SK-N-SH (cell line): ENCODE data around the gene FMN1. TPM values are rescaled to one million over a fixed set of nuclear protein-coding genes. Genes with fewer than 3 reads are reported as not detected.

ENCODE experiments used
- CTCF ChIA-PET: fragments of 300-600, 350-600 bp; formaldehyde crosslinking; extraction: SDS; loops from one replicate; lab custom pipeline; 2021; lab: Yijun Ruan, JAX
- POLR2A ChIA-PET: fragments of 350-600 bp; sonication (Branson Sonifier 250); formaldehyde crosslinking; extraction: SDS; loops from one replicate; lab custom pipeline; 2020; ENCODE audit warnings: antibody characterized with exemption, inconsistent platforms; lab: Yijun Ruan, JAX
- DNase-seq: peaks from one replicate; pipeline ENCODE4 v3.0.0; 2012
- H2AFZ ChIP-seq: fragments of 200-600 bp; sonication (generic); 2 replicates; pipeline ENCODE4 v1.8.1; 2016; ENCODE audit warnings: antibody characterized with exemption, mild to moderate bottlenecking, low read depth
- H3F3A ChIP-seq: fragments of 200-600 bp; sonication (generic); replicated peaks from 2 replicates; pipeline ENCODE3; 2016; ENCODE audit warnings: antibody characterized with exemption, mild to moderate bottlenecking; ENCODE audit not compliant: insufficient read depth
- H3K27ac ChIP-seq, 2 experiments: fragments of 200-500 bp in 1 of 2; fragments of 200-600 bp in 1 of 2; sonication (Bioruptor generic) in 1 of 2; sonication (generic), shearing (Covaris generic) in 1 of 2; 2 replicates each; pipeline versions ENCODE4 v1.5.1 to v1.6.1; 2014 to 2016; ENCODE audit warnings: low read depth in 2 of 2, inconsistent platforms in 1 of 2, low read length in 1 of 2, mild to moderate bottlenecking in 1 of 2, mixed read lengths in 1 of 2
- H3K27me3 ChIP-seq: fragments of 200-600 bp; sonication (generic), shearing (Covaris generic); 2 replicates; pipeline ENCODE4 v1.6.1; 2016; ENCODE audit warnings: mixed run types; ENCODE audit not compliant: insufficient read depth
- H3K36me3 ChIP-seq, 2 experiments: fragments of 200-500 bp in 1 of 2; fragments of 200-600 bp in 1 of 2; sonication (Bioruptor generic) in 1 of 2; sonication (generic) in 1 of 2; replicated peaks in 1 of 2; 2 replicates each; pipeline versions ENCODE3 to v1.5.1; 2014 to 2016; ENCODE audit warnings: low read length in 1 of 2, mild to moderate bottlenecking in 1 of 2; ENCODE audit not compliant: insufficient read depth in 2 of 2, control insufficient read depth in 1 of 2
- H3K4me1 ChIP-seq, 2 experiments: fragments of 200-500 bp in 1 of 2; fragments of 200-600 bp in 1 of 2; sonication (Bioruptor generic) in 1 of 2; sonication (generic), shearing (Covaris generic) in 1 of 2; 2 replicates each; pipeline versions ENCODE4 v1.5.1 to v1.6.1; 2014 to 2016; ENCODE audit warnings: low read depth in 1 of 2, low read length in 1 of 2, mixed run types in 1 of 2; ENCODE audit not compliant: insufficient read depth in 2 of 2, control insufficient read depth in 1 of 2
- H3K4me2 ChIP-seq: fragments of 200-600 bp; sonication (generic), shearing (Covaris generic); 2 replicates; pipeline ENCODE4 v1.6.1; 2017; ENCODE audit warnings: mixed run types
- H3K4me3 ChIP-seq, 2 experiments: fragments of 200-500 bp in 1 of 2; fragments of 200-600 bp in 1 of 2; sonication (Bioruptor generic) in 1 of 2; sonication (generic), shearing (Covaris generic) in 1 of 2; 2 replicates each; pipeline versions ENCODE4 v1.5.1 to v1.8.1; 2014 to 2016; ENCODE audit warnings: low read depth in 2 of 2, inconsistent platforms in 1 of 2, low read length in 1 of 2, mild to moderate bottlenecking in 1 of 2, mixed read lengths in 1 of 2, moderate library complexity in 1 of 2
- H3K79me2 ChIP-seq: fragments of 200-600 bp; sonication (generic); 2 replicates; pipeline ENCODE4 v1.8.1; 2017; ENCODE audit warnings: mild to moderate bottlenecking; ENCODE audit not compliant: insufficient read depth
- H3K9ac ChIP-seq: fragments of 200-600 bp; sonication (generic); 2 replicates; pipeline ENCODE4 v1.6.1; 2017; ENCODE audit warnings: mixed run types
- H3K9me2 ChIP-seq: fragments of 200-600 bp; sonication (generic); 2 replicates; pipeline ENCODE4 v1.6.1; 2017; ENCODE audit warnings: mixed run types
- H3K9me3 ChIP-seq: fragments of 200-600 bp; sonication (generic); 2 replicates; pipeline ENCODE4 v1.6.1; 2017; ENCODE audit warnings: mixed run types, mild to moderate bottlenecking, moderate library complexity
- H4K20me1 ChIP-seq: fragments of 200-600 bp; sonication (generic); 2 replicates; pipeline ENCODE4 v1.6.1; 2017; ENCODE audit warnings: mild to moderate bottlenecking, mixed run types; ENCODE audit not compliant: insufficient read depth
- ELF1 ChIP-seq: IDR thresholded peaks from 2 replicates; pipeline ENCODE4 v1.4.0; 2012
- EP300 ChIP-seq, 2 experiments: IDR thresholded peaks; 2 replicates each; pipeline versions ENCODE4 v1.4.0 to v1.6.1; 2012; ENCODE audit warnings: borderline replicate concordance in 1 of 2, low read depth in 1 of 2, low read length in 1 of 2
- FOSL2 ChIP-seq: IDR thresholded peaks from 2 replicates; pipeline ENCODE4 v1.4.0; 2012; ENCODE audit warnings: low read depth, mild to moderate bottlenecking, moderate library complexity, borderline replicate concordance
- FOXM1 ChIP-seq: IDR thresholded peaks from 2 replicates; pipeline ENCODE4 v1.4.0; 2012; ENCODE audit warnings: low read depth, mild to moderate bottlenecking
- GABPA ChIP-seq: IDR thresholded peaks from 2 replicates; pipeline ENCODE4 v1.4.0; 2012; ENCODE audit warnings: low read depth, mild to moderate bottlenecking
- GATA2 ChIP-seq: sonication (generic); formaldehyde crosslinking; IDR thresholded peaks from 2 replicates; pipeline ENCODE4 v1.5.0; 2020; ENCODE audit warnings: mild to moderate bottlenecking, missing genetic modification reagents
- MXI1 ChIP-seq: IDR thresholded peaks from 2 replicates; pipeline ENCODE4 v1.6.1; 2012; ENCODE audit warnings: mild to moderate bottlenecking, low read depth, low read length, improper control_type of control experiment
- POLR2AphosphoS5 ChIP-seq: IDR thresholded peaks from 2 replicates; pipeline ENCODE4 v1.6.1; 2012; ENCODE audit warnings: low read depth, low read length
- RFX5 ChIP-seq: IDR thresholded peaks from 2 replicates; pipeline ENCODE4 v1.6.1; 2012; ENCODE audit warnings: mild to moderate bottlenecking, improper control_type of control experiment, low read length
- RXRA ChIP-seq: IDR thresholded peaks from 2 replicates; pipeline ENCODE4 v1.4.0; 2012; ENCODE audit warnings: low read depth, mild to moderate bottlenecking, borderline replicate concordance
- TAF1 ChIP-seq: IDR thresholded peaks from 2 replicates; pipeline ENCODE4 v1.6.1; 2012; ENCODE audit warnings: low read depth, mild to moderate bottlenecking, low read length, moderate library complexity, borderline replicate concordance
- TCF12 ChIP-seq: IDR thresholded peaks from 2 replicates; pipeline ENCODE4 v1.4.0; 2012
- TEAD4 ChIP-seq: IDR thresholded peaks from 2 replicates; pipeline ENCODE4 v1.4.0; 2012; ENCODE audit warnings: mild to moderate bottlenecking, borderline replicate concordance; ENCODE audit not compliant: insufficient read depth
- YY1 ChIP-seq: IDR thresholded peaks from 2 replicates; pipeline ENCODE4 v1.4.0; 2012; ENCODE audit warnings: low read depth, mild to moderate bottlenecking
- WGBS: methylation state at CpG from one replicate; pipeline ENCODE4 v1.1.6; 2017; ENCODE audit warnings: low lambda C conversion rate; 5-methylcytosine and 5-hydroxymethylcytosine counted together
- polyA plus RNA-seq, 3 experiments: library from polyadenylated mRNA; depleted of rRNA; stranded (reverse); fragments of >200 nt; gene quantifications; 2 replicates each; pipeline ENCODE4 v1.2.3, GENCODE V29; 2012
- TF ChIP-seq, protein P1 (sequence below): IDR thresholded peaks from 2 replicates; pipeline ENCODE4 v1.4.0; 2012; ENCODE audit warnings: low read depth
- TF ChIP-seq, protein P2 (sequence below): IDR thresholded peaks from 2 replicates; pipeline ENCODE4; 2012

Gene FMN1
- polyA plus RNA-seq, 1 of the 3 experiments (the other 2 are of a cell fraction), result 9.1 TPM

DNA sequence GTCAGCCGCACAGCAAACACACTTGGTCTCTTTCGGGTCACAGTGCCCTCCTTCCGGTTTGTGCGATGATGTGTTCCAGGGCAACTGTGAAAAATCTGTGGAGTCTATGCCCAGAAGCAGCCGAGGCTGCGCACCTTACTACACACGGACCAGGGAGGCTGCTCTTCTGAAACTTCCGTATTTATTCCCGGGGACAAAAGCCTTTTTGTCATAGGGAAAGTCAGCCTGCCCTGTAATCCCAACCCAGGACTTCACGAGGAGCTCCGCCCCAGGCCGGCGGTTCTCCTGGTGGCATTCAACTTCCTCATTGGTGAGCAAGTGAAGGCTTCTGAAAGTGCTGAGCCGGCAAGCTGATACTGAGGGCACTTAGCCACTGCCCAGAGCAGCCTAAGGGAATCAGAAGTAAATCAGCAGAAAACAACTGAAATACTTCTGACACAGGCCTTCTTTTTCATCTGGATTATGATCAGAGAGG lies 126.5 kb downstream of the FMN1 start:
- peaks cover 100% of the 10 kb centered on the region for H3K79me2 ChIP-seq
- H3K36me3 ChIP-seq, result peaks cover 6 to 27% of the 10 kb centered on the region in 2 experiments
- peaks cover 47% of the 10 kb centered on the region for H3F3A ChIP-seq
- H3K9ac ChIP-seq, result peak overlapping the region; percentile 81
- H3K27me3 ChIP-seq, result no peaks in the 10 kb centered on the region
- TF ChIP-seq ELF1, result peak; percentile 28
- TF ChIP-seq FOXM1, result no peak
- POLR2A ChIA-PET, result no interaction called here
- H4K20me1 ChIP-seq, result peaks cover 26% of the 10 kb centered on the region; the same call in 1 of the 2 replicates
- no peak overlapping the region for H2AFZ ChIP-seq
- H3K4me2 ChIP-seq, result peak overlapping the region; percentile 86
- peak overlapping the region; percentile 87 to 98 for H3K27ac ChIP-seq
- no peaks in the 10 kb centered on the region for H3K9me2 ChIP-seq
- WGBS, result 35% methylated on average over 14 of the region's 14 CpGs
- H3K4me3 ChIP-seq, result peak overlapping the region; percentile 19 to 48; a peak in 3 of 4 replicates
- peaks cover 31 to 36% of the 10 kb centered on the region in 2 experiments for H3K4me1 ChIP-seq
- CTCF ChIA-PET, result interaction anchor here (0.6 to 1.6 kb wide), 5 partner anchors 18 to 148 kb away, joined by 3 to 6 read pairs (median 4); no protein-coding TSS in a partner anchor
- peak; percentile 42 for DNase-seq
- H3K9me3 ChIP-seq, result no peaks in the 10 kb centered on the region

DNA sequence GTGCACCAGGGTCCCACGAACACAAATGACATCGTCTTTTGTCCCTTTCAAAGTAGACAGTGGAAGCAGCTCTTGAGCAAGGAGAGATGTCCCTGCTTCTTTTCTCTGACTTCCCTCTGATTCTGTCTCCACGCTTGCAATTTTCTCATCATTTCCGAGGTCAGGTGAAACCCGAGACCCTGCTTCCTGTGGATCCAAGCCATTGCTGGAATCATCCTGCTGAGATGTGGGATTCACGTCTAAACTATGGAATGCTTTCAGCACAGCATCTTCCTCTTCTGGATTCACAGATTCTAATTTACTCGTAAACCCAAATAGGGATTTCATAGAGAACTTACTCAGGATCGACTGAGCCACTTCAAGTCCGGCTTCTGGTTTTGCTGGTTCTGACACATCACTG lies 127.1 kb downstream of the FMN1 start:
- TF ChIP-seq MXI1 (no peak), TAF1 (0 out of 2 replicates have a peak, but pooled peaks have one; percentile 12), TCF12 (peak; percentile 62), YY1 (0 out of 2 replicates have a peak, but pooled peaks have one; percentile 29), RXRA (peak; percentile 41; the same call in 1 of the 2 replicates), FOSL2 (peak; percentile 33; the same call in 1 of the 2 replicates), RFX5 (no peak), GABPA (peak; percentile 66), TEAD4 (no peak), GATA2 (CRISPR knock-in tag) (no peak), POLR2AphosphoS5 (no peak), EP300 (IDR thresholded peaks at IDR 0.05; ENCODE audit: borderline replicate concordance in 1 of 2, low read depth in 1 of 2, low read length in 1 of 2) (peak in 1 of 2 experiments; percentile 40; a peak in 1 of 4 replicates)
- TF ChIP-seq, protein P1, sequence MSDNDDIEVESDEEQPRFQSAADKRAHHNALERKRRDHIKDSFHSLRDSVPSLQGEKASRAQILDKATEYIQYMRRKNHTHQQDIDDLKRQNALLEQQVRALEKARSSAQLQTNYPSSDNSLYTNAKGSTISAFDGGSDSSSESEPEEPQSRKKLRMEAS, result peak; percentile 33; the same call in 1 of the 2 replicates
- TF ChIP-seq, protein P2, sequence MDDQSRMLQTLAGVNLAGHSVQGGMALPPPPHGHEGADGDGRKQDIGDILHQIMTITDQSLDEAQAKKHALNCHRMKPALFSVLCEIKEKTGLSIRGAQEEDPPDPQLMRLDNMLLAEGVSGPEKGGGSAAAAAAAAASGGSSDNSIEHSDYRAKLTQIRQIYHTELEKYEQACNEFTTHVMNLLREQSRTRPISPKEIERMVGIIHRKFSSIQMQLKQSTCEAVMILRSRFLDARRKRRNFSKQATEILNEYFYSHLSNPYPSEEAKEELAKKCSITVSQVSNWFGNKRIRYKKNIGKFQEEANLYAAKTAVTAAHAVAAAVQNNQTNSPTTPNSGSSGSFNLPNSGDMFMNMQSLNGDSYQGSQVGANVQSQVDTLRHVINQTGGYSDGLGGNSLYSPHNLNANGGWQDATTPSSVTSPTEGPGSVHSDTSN, result peak; percentile 47
- Histone ChIP-seq H3K4me1 (peaks cover 31 to 36% of the 10 kb centered on the region in 2 experiments), H3K27ac (peak overlapping the region; percentile 87 to 98), H3K9me3 (no peaks in the 10 kb centered on the region), H4K20me1 (peaks cover 28% of the 10 kb centered on the region; the same call in 1 of the 2 replicates), H3K36me3 (peaks cover 10 to 27% of the 10 kb centered on the region in 2 experiments), H3K9me2 (no peaks in the 10 kb centered on the region), H3K4me2 (peak overlapping the region; percentile 86), H3K4me3 (peak overlapping the region; percentile 21 to 48; a peak in 3 of 4 replicates), H2AFZ (0 out of 2 replicates have a peak overlapping the region, but pooled peaks have one; percentile 12), H3K9ac (peak overlapping the region; percentile 81), H3F3A (peaks cover 47% of the 10 kb centered on the region), H3K27me3 (no peaks in the 10 kb centered on the region), H3K79me2 (peaks cover 100% of the 10 kb centered on the region)
- no peak for DNase-seq
- CTCF ChIA-PET, result interaction anchor here (1.1 to 1.6 kb wide), 3 partner anchors 19 to 65 kb away, joined by 4 to 6 read pairs (median 5); no protein-coding TSS in a partner anchor
- WGBS, result 34% methylated on average over 9 of the region's 9 CpGs
- POLR2A ChIA-PET, result no interaction called here
